GM12878 (cell line): ENCODE measurements around the gene PRKN. TPM values are rescaled to one million over a fixed set of nuclear protein-coding genes. Genes with fewer than 3 reads are reported as not detected.

Source experiments
- ATAC-seq: fragments of 200-7000 bp; cut with Tn5 transposase; 3 replicates; pipeline ENCODE4 v1.9.1; 2020; ENCODE audit warnings: mild to moderate bottlenecking, moderate library complexity
- BruUV-seq: library from RNA; stranded (reverse); fragments of 400-500 nt; replicated peaks from 2 replicates; lab custom pipeline; 2021; lab: Mats Ljungman, UMichigan
- CTCF ChIA-PET: fragments of 300-600 bp; sonication (Branson Sonifier 250); formaldehyde crosslinking; extraction: SDS; loops from one replicate; lab custom pipeline; 2021; ENCODE audit warnings: inconsistent platforms; lab: Yijun Ruan, JAX
- POLR2A ChIA-PET: fragments of 350-600 bp; formaldehyde crosslinking; extraction: SDS; loops from one replicate; lab custom pipeline; 2021; ENCODE audit warnings: inconsistent platforms; lab: Charles Lee
- RAD21 ChIA-PET: fragments of 300-600 bp; sonication (Branson Sonifier 250); formaldehyde crosslinking; loops from one replicate; lab custom pipeline; 2023; ENCODE audit warnings: antibody characterized with exemption; ENCODE audit not compliant: unreplicated experiment; lab: Charles Lee
- SMC1A ChIA-PET: fragments of 300-600 bp; sonication (Branson Sonifier 250); formaldehyde crosslinking; loops from one replicate; lab custom pipeline; 2023; ENCODE audit not compliant: unreplicated experiment, uncharacterized antibody; lab: Charles Lee
- DNase-seq: peaks from one replicate; pipeline ENCODE4 v3.0.0-alpha.2; 2011; ENCODE audit warnings: low read depth, low spot score
- FAIRE-seq: peaks from 3 replicates; lab custom pipeline; 2011; peaks lifted over from hg19 to GRCh38; lab: Jason Lieb, UNC
- H2AFZ ChIP-seq: 2 replicates; pipeline ENCODE4 v1.6.0; 2011; ENCODE audit warnings: low read depth, low read length, control low read depth; ENCODE audit not compliant: control insufficient read depth
- H3K27ac ChIP-seq: 2 replicates; pipeline ENCODE4 v1.5.1; 2011; ENCODE audit warnings: control low read depth; ENCODE audit not compliant: control insufficient read depth, insufficient read depth
- H3K27me3 ChIP-seq, 2 experiments: replicated peaks in 1 of 2; 2 replicates each; pipeline versions ENCODE4 v1.6.0 to v1.6.1; 2011; ENCODE audit warnings: low read length in 1 of 2; ENCODE audit not compliant: control insufficient read depth in 2 of 2, insufficient read depth in 2 of 2
- H3K36me3 ChIP-seq, 2 experiments: 2 replicates each; pipeline ENCODE4 v1.5.1; 2011; ENCODE audit warnings: low read length in 1 of 2; ENCODE audit not compliant: control insufficient read depth in 2 of 2, insufficient read depth in 2 of 2
- H3K4me1 ChIP-seq: 2 replicates; pipeline ENCODE4 v1.6.1; 2011; ENCODE audit warnings: mild to moderate bottlenecking, low read length, moderate library complexity, mixed read lengths; ENCODE audit not compliant: control insufficient read depth, insufficient read depth
- H3K4me2 ChIP-seq: 2 replicates; pipeline ENCODE4 v1.6.0; 2011; ENCODE audit warnings: control low read depth; ENCODE audit not compliant: control insufficient read depth, insufficient read depth
- H3K4me3 ChIP-seq: fragments of 200-600 bp; sonication (generic); 2 replicates; pipeline ENCODE4 v1.5.1; 2016
- H3K79me2 ChIP-seq: 2 replicates; pipeline ENCODE4 v1.6.0; 2011; ENCODE audit warnings: low read length; ENCODE audit not compliant: control insufficient read depth, insufficient read depth
- H3K9ac ChIP-seq: 2 replicates; pipeline ENCODE4 v1.8.0; 2011; ENCODE audit warnings: low read length, control low read depth, mixed read lengths; ENCODE audit not compliant: control insufficient read depth, insufficient read depth
- H3K9me3 ChIP-seq: replicated peaks from 3 replicates; pipeline ENCODE4 v1.5.1; 2011; ENCODE audit warnings: mild to moderate bottlenecking, low read length; ENCODE audit not compliant: control insufficient read depth, insufficient read depth
- H4K20me1 ChIP-seq: 2 replicates; pipeline ENCODE4 v1.6.0; 2011; ENCODE audit not compliant: control insufficient read depth, insufficient read depth
- E2F8 ChIP-seq: fragments of 450-650 bp; IDR thresholded peaks from 2 replicates; pipeline ENCODE4 v1.6.1; 2018; ENCODE audit warnings: mild to moderate bottlenecking, low read depth, moderate library complexity; ENCODE audit not compliant: partially characterized antibody
- IRF3 ChIP-seq: fragments of 450-650 bp; IDR thresholded peaks from 2 replicates; pipeline ENCODE4 v1.6.1; 2014; ENCODE audit warnings: mild to moderate bottlenecking
- POLR2A ChIP-seq: IDR thresholded peaks from 2 replicates; pipeline ENCODE4 v1.6.1; 2011; ENCODE audit warnings: low read depth, mild to moderate bottlenecking, low read length
- SKIL ChIP-seq: fragments of 450-650 bp; IDR thresholded peaks from 2 replicates; pipeline ENCODE4 v1.6.1; 2017; ENCODE audit warnings: mild to moderate bottlenecking, low read depth, inconsistent platforms; ENCODE audit not compliant: poor library complexity, severe bottlenecking
- WGBS: methylation state at CpG from one replicate; pipeline ENCODE4 v1.1.6; 2016; ENCODE audit warnings: low lambda C conversion rate; ENCODE audit not compliant: insufficient replicate concordance, insufficient coverage; ENCODE audit errors: missing lambda C conversion rate; 5-methylcytosine and 5-hydroxymethylcytosine counted together
- in situ Hi-C: fragments of 300-500 bp; cut with MboI; formaldehyde crosslinking; loops from 9 replicates; pipeline ENCODE4 v1.14.3; 2018; ENCODE audit warnings: mixed read lengths
- intact Hi-C: fragments of 100-400 bp; cut with micrococcal nuclease; formaldehyde crosslinking; loops from one replicate; pipeline ENCODE4 v1.14.2; 2022; ENCODE audit not compliant: unreplicated experiment
- polyA plus RNA-seq, 11 experiments: library from polyadenylated mRNA; depleted of rRNA in 4 of 11; unstranded in 6 of 11; stranded (reverse) in 5 of 11; fragments of >200 nt; fragmentation: Nextera tagmentation in 4 of 11; fragmentation: Illumina TruSeq in 1 of 11; extraction: Ambion mirVana in 4 of 11; extraction: Trizol in 1 of 11; gene quantifications; 1 replicate in 1 of 11; 2 replicates in 10 of 11; pipeline versions ENCODE4 v1.2.1 to v1.2.3, GENCODE V29; 2011 to 2016; ENCODE audit warnings: inconsistent platforms in 2 of 11, missing spikeins in 2 of 11, low read depth in 1 of 11
- total RNA-seq, 4 experiments: library from RNA; depleted of rRNA in 3 of 4; stranded (reverse); fragments of >200 nt in 3 of 4; fragmentation: Illumina TruSeq in 1 of 4; extraction: Trizol in 1 of 4; gene quantifications; 2 replicates each; pipeline versions ENCODE4 v1.2.1 to v1.2.3, GENCODE V29; 2013 to 2021

The PRKN gene
- total and polyA plus RNA-seq, 10 of the 15 experiments (the other 5 are each of a cell fraction or from before 2014, with no cell fraction given) = 0.06 to 0.09 TPM; not detected in 8

GRCh38 chr6:162640756-162641155 lies 86.8 kb downstream of the PRKN start:
- 4% methylated on average over 1 of the region's 1 CpG for WGBS
- Histone ChIP-seq H3K4me1 (no peaks in the 10 kb centered on the region), H3K9ac (no peak overlapping the region), H3K36me3 (no peaks in the 10 kb centered on the region), H4K20me1 (no peaks in the 10 kb centered on the region), H3K27ac (no peak overlapping the region), H3K9me3 (no peaks in the 10 kb centered on the region), H3K27me3 (no peaks in the 10 kb centered on the region), H3K4me3 (no peak overlapping the region), H2AFZ (no peak overlapping the region), H3K4me2 (no peak overlapping the region), H3K79me2 (no peaks in the 10 kb centered on the region)
- in situ Hi-C loops (no loop called here), intact Hi-C loops (no loop called here)
- no peak for DNase-seq
- ATAC-seq = no peak
- ChIA-PET CTCF (no interaction called here), POLR2A (no interaction called here), SMC1A (no interaction called here), RAD21 (no interaction called here)
- no TSS peak for BruUV-seq
- TF ChIP-seq SKIL (no peak), E2F8 (no peak), IRF3 (no peak), POLR2A (no peak)
- FAIRE-seq = no peak
